Muscle of arm (tissue), 12 donors: Measurements from ENCODE around the gene ARHGAP15. TPM values are rescaled to one million over a fixed set of nuclear protein-coding genes. Genes with fewer than 3 reads are reported as not detected.

Source experiments
- DNase-seq: peaks from one replicate; pipeline ENCODE4 v3.0.0-alpha.2; 2013
- polyA plus RNA-seq, 12 donors: library from polyadenylated mRNA; unstranded; fragments of 120-200 nt; gene quantifications; one replicate each; pipeline ENCODE4 v1.2.1, GENCODE V29; 2013; ENCODE audit not compliant: insufficient read length in 12 of 12

Gene ARHGAP15
- polyA plus RNA-seq, 12 donors, result 6.9 to 19.2 (median 9.6) TPM; not detected in 2

DNA sequence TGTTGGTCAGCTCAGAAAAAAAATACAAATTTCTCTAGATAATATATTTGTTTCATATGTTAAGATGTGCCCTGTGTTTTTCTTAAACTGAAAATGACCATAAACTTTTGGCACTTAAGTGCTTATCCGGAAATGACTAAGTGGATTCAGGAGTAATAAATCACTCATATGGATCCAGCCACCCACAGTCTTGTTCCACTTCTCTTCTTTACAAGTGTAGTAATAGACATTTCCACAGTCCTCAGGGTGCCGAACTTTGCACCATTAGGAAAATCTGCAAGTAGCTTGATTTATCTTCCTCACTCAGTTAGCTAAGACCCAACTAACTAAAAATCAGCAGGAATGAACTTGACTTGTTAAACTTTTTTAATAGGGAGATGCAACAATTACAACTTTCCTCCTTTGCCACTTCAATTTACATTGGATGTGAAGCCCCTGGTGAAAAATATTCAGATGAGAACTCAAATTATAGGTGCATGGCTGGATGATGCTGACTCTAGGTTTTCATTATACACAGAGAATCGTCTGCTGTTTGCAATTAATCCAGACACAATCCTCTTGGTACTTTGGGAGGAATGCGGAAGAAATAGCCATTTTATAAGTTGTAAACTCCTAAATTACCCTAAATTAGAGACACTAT is 322.5 kb downstream of the ARHGAP15 start:
- DNase-seq, result no peak

DNA sequence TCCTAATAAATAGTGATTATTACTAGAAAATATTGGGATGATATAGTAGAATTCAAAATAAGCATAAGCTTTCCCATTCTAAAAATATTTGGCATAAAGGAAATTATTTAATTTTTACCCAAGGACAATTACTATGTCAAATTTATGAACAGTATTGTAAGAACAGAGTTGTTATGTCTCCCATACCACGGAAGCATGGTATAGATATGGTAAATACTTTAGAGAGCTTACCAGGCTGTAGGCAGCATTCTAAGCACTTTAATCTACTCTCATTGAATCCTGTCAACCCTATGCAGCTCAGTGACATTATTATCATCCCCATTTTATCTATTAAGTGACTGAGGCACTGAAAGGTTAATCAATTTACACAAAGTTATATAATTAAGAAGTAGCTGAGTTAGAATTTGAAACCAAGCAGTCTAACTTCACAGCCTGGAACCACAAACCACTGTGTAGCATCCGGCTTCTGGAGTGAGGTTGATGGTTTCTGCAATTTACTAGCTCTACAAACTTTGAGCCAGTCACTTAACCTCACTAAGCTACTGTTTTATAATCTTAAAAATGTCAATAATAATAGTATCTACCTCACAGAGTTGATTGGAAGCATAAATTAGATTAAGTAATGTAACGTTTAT is 323.7 kb downstream of the ARHGAP15 start:
- no peak for DNase-seq

DNA sequence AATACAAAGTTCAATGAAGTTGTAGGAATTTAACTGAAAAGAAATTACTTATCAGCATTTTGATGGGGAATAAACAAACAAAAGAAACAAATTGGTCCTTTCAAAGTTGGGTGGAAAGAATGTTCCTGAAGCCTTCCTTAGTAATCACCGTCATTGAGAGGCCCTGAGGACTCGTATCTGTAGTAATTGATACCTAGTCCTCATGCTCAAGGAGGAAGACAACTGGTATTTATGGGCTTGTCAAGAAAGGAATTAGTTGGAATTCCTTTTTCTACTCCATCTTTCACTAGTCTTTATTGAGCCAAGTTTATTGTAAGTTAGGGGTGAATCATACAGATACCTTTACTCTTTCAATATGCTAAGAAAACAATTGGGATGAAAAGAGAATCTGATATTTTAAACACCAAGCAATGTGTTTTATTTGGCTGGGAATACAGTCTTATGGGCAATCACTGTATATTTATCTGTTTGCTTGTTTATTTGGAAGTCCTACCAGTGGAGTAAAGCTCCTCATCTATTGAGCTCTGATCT is 324.8 kb downstream of the ARHGAP15 start:
- no peak for DNase-seq

DNA sequence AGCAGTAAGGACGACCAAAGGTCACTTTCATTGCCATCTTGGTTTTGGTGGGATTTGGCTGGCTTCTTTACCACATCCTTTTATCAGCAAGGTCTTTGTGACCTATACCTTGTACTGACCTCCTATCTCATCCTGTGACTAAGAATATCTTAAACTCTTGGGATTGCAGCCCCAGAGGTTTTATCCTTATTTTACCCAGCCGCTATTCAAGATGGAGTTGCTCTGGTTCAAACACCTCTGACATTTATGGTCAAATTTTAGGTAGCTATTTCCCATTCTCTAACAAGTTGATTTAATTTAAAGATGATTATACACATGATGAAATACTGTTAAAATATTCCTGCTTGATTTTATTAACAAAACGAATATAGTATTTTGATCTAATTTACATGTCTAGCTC is 326.1 kb downstream of the ARHGAP15 start:
- no peak for DNase-seq

DNA sequence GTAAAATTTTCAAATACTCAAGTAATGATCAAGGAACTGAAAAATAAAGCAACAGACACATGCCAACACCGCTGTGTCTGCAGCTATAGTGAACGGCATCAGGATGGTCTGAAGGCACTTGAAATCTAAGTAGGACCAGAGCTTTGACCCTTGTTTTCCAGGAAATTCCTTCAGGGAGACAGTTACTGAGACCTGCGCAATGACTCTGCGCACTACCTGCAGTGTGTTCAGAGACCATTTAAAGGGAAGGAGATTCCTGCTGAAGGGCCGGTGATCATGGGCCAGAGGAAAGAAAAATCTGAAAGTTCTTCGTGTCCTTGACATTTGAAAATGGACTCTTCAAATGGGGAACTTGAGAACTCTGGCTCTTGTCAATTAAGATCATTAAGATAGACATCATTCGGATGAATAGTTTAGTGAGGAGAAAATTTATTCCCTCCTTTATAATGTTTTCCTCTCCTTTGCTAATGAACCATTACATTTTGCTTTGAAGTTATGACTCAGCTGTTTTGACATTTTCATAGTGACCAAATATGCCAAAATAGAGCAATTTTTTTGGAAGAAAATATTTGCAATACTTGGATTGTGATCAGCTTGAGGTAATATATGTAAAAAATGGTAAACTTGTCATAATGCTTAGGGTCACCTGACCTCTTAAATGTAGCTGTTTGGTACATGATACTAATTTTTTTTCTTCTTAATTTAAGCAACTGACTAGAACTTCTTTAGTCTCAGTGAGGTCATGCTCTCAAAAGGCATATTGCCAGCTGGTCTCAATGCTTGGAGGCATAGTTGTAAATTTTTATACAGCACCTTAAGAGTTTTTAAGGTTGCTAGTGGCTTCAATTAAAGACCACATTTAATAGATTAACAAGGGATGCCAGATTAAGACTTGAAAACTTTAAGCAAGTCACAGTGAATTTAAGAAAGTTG is 329.3 kb downstream of the ARHGAP15 start:
- no peak for DNase-seq

DNA sequence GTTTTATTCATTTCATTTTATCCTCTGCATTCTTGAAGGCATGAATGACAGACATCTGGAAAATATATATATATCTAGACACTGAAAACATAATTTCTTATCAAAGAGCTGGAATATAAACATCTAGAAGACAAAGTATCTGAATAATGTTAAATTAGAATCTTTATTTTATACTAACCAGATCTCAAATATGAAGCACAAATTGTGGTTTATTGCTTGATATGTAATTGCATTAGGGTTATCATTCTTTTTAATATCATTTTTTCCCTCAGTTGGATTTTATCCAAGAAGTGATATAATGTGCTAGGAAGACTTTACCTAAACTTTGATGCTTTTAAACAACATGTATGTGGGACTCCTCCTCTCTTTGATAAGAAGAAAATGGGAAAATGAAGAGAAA is 331.2 kb downstream of the ARHGAP15 start:
- no peak for DNase-seq

DNA sequence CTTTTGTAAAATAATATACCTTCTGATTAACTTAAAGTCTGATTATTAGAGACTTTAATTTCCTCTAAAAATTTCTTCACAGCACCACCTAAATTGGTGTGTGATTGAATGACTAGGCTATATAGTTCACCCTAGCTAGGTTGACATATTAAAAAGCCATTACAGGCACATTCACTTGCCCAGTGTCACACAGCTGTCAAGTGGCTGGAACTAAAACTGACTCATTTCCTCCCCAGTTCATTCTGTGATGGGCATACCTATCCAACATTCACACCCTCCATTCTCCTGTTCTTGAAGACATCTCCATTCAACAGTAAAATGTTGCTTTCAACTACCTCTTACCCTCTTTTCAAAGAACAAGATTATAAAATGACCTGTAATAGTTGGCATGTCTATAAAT is 334.5 kb downstream of the ARHGAP15 start:
- DNase-seq, result no peak

DNA sequence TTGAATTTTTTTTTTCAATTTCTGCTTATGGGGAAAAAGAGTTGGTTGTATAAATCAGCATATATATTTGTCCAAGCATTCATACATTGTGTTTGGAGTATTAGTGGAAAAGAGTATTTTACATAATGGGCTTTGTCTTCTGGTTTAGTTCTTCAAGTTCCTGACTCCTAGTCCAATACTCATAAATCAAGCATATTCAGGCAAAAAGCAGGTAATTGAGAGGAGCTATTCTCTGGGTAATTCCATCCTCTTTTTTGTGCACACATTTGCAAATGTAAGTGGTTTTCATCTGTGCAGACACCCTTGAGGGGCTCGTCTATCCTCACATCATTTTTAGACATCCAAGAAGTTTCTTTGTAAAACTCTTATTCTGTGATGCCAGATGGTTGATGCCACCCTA is 337.2 kb downstream of the ARHGAP15 start:
- no peak for DNase-seq

DNA sequence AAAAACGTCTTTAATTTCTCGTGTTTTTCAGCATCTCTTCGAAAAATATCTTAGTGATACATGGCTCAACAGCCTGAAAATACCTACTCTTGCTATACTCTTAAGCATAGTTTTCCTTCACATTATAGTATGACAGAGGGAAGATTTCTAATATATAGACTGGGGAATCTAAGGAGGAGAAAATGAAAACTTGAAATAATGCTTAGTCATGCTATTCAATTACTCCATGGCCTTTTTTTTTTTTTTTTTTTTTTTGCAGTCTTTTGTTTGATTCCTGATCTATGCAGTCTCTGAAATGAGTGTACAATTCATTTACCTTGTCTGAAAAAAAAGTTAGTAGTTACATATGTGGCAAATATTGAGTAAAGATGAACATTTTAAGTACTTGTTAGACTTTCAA is 337.8 kb downstream of the ARHGAP15 start:
- no peak for DNase-seq

DNA sequence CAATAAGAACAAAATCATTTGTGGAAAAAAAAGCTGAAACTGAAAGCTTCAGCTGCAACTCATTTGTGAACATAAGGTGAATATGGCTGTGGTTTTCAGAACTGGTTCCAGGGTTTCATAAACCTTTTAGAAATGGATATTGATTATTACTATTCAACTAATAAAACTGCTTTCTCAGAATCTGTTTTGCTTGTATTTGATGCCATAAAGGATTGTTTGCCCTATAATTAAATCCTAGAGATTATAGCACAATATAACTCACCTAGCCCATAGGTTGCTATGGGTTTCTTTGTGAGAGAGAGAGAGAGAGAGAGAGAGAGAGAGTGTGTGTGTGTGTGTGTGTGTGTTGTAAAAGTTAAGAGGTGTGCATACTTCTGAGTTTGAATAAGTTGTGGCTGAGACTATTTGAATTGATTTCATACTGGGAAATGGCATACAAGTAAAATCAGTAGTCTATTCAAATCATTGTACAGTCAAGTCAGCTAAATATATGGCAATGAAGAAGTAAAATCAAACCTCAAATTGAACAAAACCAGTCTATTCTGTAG is 339.2 kb downstream of the ARHGAP15 start:
- DNase-seq, result no peak

DNA sequence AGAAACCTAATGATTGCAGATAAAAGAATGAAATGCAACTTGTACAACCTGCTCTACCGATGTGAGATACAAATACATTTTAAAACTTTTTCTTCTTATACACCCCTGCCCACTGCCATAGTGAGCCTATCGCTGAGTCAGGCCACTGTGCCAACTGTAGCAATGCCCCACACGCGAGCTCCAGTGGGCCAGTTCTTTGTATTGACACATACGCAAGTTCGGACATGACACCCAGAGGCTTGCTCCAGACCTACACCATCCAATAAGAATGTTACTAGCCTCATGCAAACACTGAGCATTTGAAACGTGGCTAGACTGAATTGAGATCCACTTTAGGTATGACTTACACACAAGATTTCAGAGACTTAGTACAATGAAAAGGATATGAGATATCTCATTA is 340.1 kb downstream of the ARHGAP15 start:
- no peak for DNase-seq

DNA sequence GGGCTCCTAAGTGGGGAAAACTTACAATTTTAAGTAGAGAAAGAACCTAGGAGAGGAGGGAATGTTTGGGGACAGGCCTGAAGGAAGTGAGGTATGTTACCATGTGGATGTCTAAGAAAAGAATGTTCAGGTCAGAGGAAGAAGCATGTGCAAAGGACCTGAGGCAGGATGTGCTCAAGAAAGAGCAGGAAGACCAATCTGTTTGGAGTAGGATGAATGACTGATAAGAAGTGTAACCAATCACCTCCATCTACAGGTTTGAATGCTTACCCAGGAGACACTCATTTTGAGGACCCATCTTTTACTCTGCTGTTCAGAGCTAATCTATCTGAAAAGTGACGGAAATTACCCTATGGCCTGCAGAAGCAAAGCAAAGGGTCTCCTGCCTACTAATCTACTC is 342.3 kb downstream of the ARHGAP15 start:
- DNase-seq, result no peak

DNA sequence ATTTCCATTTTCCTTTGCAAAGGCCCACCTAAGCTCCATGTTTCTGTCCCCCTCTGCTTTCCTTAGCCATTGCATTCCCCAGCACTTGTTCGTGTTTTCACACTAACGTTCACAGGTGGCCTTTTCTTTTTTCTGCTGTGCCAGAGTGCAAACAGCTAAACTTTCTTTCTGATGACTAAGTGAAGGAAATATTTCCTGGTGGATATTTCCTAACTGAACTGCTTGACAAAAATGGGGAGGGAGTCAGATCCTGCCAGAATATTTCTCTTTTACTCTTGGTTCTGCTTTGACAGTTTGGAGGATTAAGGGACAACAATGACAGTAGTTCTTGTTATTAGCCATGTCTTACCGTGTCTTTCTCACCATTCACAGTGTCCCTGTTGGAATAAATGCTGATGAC is 344.0 kb downstream of the ARHGAP15 start:
- DNase-seq, result peak; percentile 46

DNA sequence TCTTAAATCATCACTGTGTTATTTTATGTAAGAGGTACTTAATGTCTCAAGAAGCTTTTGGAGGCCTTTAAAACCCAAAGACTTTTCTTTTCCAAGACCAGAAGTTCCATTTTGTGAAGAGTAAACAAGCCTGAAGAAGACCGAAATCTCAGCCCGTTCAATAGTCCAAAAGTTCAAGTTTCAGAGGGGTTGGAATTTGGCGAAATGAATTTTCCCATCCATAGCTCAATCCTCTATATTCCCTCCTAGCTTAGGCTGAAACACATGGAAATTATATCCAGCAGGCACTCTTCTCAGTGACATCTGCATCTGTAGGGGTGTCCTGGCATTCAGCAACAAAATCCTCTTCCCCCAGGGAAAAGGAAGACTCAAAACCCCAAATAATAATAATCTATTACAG is 344.6 kb downstream of the ARHGAP15 start:
- peak; percentile 52 for DNase-seq

DNA sequence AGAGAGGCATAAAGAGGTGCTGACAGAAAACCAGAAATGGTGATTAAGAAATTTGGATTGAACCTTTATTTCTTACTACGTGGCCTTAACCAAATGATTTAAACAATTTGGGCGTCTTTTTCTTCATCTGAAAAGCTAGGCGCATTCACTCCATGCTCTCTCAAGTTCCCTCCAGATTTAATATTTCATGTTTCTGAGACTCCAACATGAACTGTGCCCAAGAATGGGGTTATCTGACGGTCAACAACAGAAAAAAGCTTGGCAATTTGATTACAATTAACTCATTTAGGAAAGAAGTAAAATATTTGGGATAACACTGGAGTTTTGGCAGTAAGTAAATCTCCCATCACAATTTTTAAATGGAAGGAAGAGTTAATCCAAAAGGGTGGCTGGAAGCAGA is 345.4 kb downstream of the ARHGAP15 start:
- DNase-seq, result peak; percentile 49

DNA sequence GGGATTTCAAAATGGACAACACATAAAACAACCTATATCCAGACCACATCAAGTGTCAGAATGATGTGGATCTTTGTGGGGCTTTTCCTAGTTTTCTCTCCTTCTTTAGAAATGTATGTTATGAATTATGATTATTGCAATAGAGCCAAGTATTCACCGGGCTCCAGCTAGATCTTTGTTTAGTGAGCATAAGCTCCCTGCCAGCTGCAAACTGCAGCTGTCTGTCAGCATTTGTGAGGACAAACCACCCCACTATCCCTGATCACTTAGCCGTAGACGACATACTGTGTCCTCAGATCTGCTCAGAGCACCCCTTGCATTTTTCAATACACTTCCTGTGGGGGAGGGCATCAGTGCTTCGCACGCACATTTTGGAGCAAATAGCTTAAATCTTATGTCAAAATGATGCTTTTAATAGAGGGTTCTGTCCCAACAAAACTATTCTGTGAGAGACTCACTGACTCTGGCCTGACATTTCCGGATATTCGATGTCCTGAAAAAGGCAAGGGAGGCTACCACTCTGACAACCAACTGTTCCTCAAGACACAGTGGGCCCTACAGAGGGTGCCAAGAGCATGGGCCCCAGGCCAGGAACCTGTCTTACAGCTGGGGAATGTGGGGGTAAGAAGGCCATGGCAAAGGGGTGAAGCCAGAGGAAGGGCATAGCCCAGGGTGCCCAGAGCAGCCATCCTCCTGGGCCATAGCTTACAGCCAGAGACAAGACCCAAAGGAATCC is 346.0 kb downstream of the ARHGAP15 start:
- DNase-seq, result peak; percentile 74

DNA sequence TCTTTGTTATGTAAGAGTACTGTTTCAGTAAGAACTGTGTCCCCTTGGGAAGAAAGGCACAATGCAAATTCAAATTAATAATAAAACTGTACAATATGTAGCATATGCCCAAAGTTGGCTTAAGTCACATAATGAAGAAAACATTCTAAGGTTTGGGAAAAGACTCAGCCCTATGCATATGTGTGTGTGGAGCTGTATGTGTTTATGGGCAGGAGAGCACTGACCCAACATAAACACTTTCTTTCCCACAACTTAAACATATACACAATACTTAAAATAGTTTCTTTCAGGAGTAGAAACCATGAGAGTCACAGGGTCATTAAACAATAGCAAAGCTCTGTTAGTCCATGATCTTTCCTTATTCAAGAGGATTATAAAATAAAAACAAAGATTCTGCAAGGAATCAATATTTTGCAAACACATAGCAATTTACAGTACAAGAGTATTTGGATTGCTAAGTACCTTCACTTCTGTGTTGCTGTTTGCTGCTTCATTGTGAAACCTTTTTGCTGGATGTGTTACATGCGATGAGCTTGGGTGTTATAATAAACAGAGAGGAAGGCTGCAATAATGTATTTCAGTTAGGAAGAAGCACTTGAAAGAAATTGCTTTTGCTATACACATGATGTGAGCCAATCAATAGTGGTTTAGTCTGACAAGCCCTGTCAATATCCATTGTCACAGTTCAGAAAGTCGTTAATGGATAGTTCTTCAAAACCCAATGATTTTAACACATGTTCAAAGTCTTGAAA is 347.3 kb downstream of the ARHGAP15 start:
- DNase-seq, result no peak

DNA sequence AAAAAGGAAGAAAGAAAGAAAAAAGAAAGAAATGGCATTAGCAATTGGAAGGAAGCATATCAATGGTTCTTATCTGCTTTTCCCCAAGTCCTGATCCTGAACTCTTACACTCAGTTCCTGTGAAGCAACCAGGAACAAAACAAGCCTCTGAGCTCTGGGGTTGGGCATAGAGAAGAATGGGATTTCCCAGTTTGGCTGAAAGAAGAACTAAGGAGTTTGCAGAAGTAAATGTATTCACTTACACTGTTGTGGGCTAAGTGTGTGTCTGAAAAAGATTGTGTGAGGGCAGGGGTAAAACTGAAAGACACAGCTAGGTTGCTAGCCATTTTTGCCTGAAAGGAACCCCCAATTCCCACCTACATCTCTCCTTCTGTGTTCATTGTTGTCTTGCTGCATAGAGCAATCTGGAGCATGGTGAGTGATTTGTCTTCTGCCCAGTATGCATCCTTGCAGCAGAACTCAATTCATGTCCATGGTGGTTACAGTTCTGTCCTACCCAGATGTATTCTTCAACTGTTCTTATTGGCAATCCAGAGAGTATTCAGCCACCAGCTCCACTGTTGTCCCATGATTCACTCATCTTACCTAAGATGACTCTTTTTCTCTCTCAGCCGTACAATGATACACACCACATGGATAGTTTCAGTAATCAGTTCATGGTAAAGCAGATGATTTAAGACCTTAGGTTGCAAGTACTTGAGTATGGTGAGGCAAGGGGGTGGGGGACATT is 348.7 kb downstream of the ARHGAP15 start:
- DNase-seq, result no peak

DNA sequence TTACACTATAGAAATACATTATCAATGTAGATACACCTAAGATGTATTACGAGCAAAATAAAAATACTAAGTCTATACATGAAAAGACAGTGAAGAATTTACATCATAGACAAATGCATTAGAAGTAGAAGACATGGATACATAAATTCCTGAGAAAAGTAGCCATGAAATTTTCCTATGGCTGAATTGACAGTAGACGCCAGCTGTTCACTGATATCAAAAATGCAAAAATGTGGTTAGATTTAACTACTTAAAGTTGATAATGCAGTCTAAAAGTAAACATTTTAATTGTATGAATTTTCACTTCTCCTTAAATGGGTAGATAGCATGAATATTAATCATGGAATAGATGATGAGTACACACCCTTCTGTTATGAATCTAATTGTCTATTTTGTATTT is 350.9 kb downstream of the ARHGAP15 start:
- no peak for DNase-seq

DNA sequence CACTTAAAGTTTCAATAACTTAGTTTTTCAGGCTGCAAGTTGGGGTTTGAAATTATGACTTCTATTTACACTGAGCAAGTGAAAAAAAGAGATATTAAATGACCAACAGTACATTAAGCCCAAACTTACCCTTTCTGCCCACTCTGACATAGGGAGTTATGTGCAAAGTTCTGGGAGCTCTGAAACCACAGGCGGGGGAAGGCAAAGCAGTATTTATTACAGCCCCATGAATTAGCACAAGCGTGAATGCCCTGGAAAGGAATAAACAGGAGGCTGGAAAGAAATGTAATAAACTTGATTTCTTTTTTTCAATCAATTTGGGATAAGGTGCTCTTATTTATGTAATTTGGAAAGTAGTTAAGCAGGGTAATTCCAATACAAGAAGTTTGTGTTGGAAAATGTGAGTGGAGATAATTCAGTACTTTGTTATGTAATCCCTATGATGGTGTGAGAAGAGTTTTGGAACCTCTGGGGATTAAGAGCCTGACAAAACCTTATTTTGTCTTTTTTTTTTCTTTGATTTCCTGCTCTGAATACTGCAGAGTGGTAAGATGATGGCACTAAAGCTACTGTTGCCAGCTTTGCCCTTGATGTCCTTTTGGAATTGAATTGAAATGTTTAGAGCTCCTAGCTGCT is 351.5 kb downstream of the ARHGAP15 start:
- peak; percentile 59 for DNase-seq
